Measurements from ENCODE around the gene RPGRIP1L. TPM values are rescaled to one million over a fixed set of nuclear protein-coding genes. Genes with fewer than 3 reads are reported as not detected.

RPGRIP1L gene
- total RNA-seq, 1 donor from 2014 or later: 15.3 TPM

GRCh38 chr16:53566552-53567245 is 137.0 kb downstream of the RPGRIP1L start:
- TF ChIP-seq CTCF (IDR thresholded peaks at IDR 0.05; ENCODE audit: insufficient read depth, low read length, poor library complexity, severe bottlenecking): no peak
- H3K4me3 ChIP-seq (ENCODE audit: low read depth, low read length): no peak overlapping the region
- no peak for DNase-seq (ENCODE audit: low read depth)
- H3K36me3 ChIP-seq (ENCODE audit: control insufficient read depth, insufficient read depth, low read length): no peaks in the 10 kb centered on the region
- no peaks in the 10 kb centered on the region for H3K27me3 ChIP-seq (ENCODE audit: control insufficient read depth, insufficient read depth, low read length)

GRCh38 chr16:53565296-53565863 is 138.3 kb downstream of the RPGRIP1L start:
- H3K27me3 ChIP-seq (ENCODE audit: control insufficient read depth, insufficient read depth, low read length): no peaks in the 10 kb centered on the region
- H3K36me3 ChIP-seq (ENCODE audit: control insufficient read depth, insufficient read depth, low read length): no peaks in the 10 kb centered on the region
- no peak overlapping the region for H3K4me3 ChIP-seq (ENCODE audit: low read depth, low read length)
- DNase-seq (ENCODE audit: low read depth): no peak
- no peak for TF ChIP-seq CTCF (IDR thresholded peaks at IDR 0.05; ENCODE audit: insufficient read depth, low read length, poor library complexity, severe bottlenecking)

GRCh38 chr16:53563426-53563825 is 140.2 kb downstream of the RPGRIP1L start:
- Histone ChIP-seq H3K36me3 (ENCODE audit: control insufficient read depth, insufficient read depth, low read length) (no peaks in the 10 kb centered on the region), H3K4me3 (ENCODE audit: low read depth, low read length) (no peak overlapping the region), H3K27me3 (ENCODE audit: control insufficient read depth, insufficient read depth, low read length) (no peaks in the 10 kb centered on the region)
- DNase-seq (ENCODE audit: low read depth): no peak
- no peak for TF ChIP-seq CTCF (IDR thresholded peaks at IDR 0.05; ENCODE audit: insufficient read depth, low read length, poor library complexity, severe bottlenecking)

- TF ChIP-seq CTCF (IDR thresholded peaks at IDR 0.05; ENCODE audit: insufficient read depth, low read length, poor library complexity, severe bottlenecking): no peak
- no peaks in the 10 kb centered on the region for H3K27me3 ChIP-seq (ENCODE audit: control insufficient read depth, insufficient read depth, low read length)
- H3K36me3 ChIP-seq (ENCODE audit: control insufficient read depth, insufficient read depth, low read length): no peaks in the 10 kb centered on the region
- no peak overlapping the region for H3K4me3 ChIP-seq (ENCODE audit: low read depth, low read length)
- no peak for DNase-seq (ENCODE audit: low read depth)
Measured at GRCh38 chr16:53561101-53561888, 142.4 kb downstream of the RPGRIP1L start.

GRCh38 chr16:53559270-53559951 is 144.2 kb downstream of the RPGRIP1L start:
- no peak for TF ChIP-seq CTCF (IDR thresholded peaks at IDR 0.05; ENCODE audit: insufficient read depth, low read length, poor library complexity, severe bottlenecking)

More at GRCh38 chr16:53559270-53559951, 144.2 kb downstream of the RPGRIP1L start:
- DNase-seq (ENCODE audit: low read depth): no peak
- Histone ChIP-seq H3K36me3 (ENCODE audit: control insufficient read depth, insufficient read depth, low read length) (no peaks in the 10 kb centered on the region), H3K27me3 (ENCODE audit: control insufficient read depth, insufficient read depth, low read length) (no peaks in the 10 kb centered on the region), H3K4me3 (ENCODE audit: low read depth, low read length) (no peak overlapping the region)
